Osteoblast (primary cell): ENCODE measurements around the gene FER1L5. TPM values are rescaled to one million over a fixed set of nuclear protein-coding genes. Genes with fewer than 3 reads are reported as not detected.

Experiments used
- DNase-seq: peaks from one replicate; pipeline ENCODE4 v3.0.0; 2011; ENCODE audit warnings: low spot score, mixed read lengths; ENCODE audit not compliant: insufficient read length; ENCODE audit errors: missing footprints
- H2AFZ ChIP-seq: 2 replicates; pipeline ENCODE4 v1.6.0; 2011; ENCODE audit warnings: mild to moderate bottlenecking, low read length
- H3K27ac ChIP-seq: 2 replicates; pipeline ENCODE4 v1.5.1; 2011; ENCODE audit warnings: mild to moderate bottlenecking, low read depth, low read length, moderate library complexity
- H3K27me3 ChIP-seq: 2 replicates; pipeline ENCODE4 v1.6.0; 2012; ENCODE audit warnings: mild to moderate bottlenecking, control low read depth, inconsistent platforms, low read length, moderate library complexity; ENCODE audit not compliant: insufficient read depth
- H3K36me3 ChIP-seq: 2 replicates; pipeline ENCODE4 v1.5.1; 2011; ENCODE audit warnings: mild to moderate bottlenecking, low read length, control low read depth, moderate library complexity; ENCODE audit not compliant: insufficient read depth
- H3K4me1 ChIP-seq: 2 replicates; pipeline ENCODE4 v1.5.1; 2011; ENCODE audit warnings: mild to moderate bottlenecking, low read length, control low read depth, moderate library complexity; ENCODE audit not compliant: insufficient read depth
- H3K4me2 ChIP-seq: 2 replicates; pipeline ENCODE4 v1.6.0; 2011; ENCODE audit warnings: mild to moderate bottlenecking, low read length; ENCODE audit not compliant: insufficient read depth
- H3K4me3 ChIP-seq: fragments of 200-600 bp; sonication (generic); 3 replicates; pipeline ENCODE4 v1.5.1; 2012; ENCODE audit warnings: mild to moderate bottlenecking, low read length, inconsistent platforms; ENCODE audit not compliant: insufficient read depth
- H3K79me2 ChIP-seq: 2 replicates; pipeline ENCODE4 v1.6.0; 2012; ENCODE audit warnings: mild to moderate bottlenecking, low read length, control low read depth, inconsistent platforms; ENCODE audit not compliant: insufficient read depth
- H3K9me3 ChIP-seq: 2 replicates; pipeline ENCODE4 v1.5.1; 2011; ENCODE audit warnings: low read depth, low read length, control low read depth
- H4K20me1 ChIP-seq: 2 replicates; pipeline ENCODE4 v1.6.0; 2012; ENCODE audit warnings: mild to moderate bottlenecking, low read length, control low read depth; ENCODE audit not compliant: insufficient read depth
- total RNA-seq: library from RNA; depleted of rRNA; stranded (reverse); fragments of >200 nt; gene quantifications from 2 replicates; pipeline ENCODE4 v1.2.3, GENCODE V29; 2012
- TF ChIP-seq, protein P1 (sequence below): IDR thresholded peaks from 2 replicates; pipeline ENCODE4 v1.5.1; 2011; ENCODE audit warnings: mild to moderate bottlenecking, low read depth, low read length, moderate library complexity; ENCODE audit errors: extremely low read depth

The FER1L5 gene
- total RNA-seq, 1 donor, result 1.1 TPM

DNA sequence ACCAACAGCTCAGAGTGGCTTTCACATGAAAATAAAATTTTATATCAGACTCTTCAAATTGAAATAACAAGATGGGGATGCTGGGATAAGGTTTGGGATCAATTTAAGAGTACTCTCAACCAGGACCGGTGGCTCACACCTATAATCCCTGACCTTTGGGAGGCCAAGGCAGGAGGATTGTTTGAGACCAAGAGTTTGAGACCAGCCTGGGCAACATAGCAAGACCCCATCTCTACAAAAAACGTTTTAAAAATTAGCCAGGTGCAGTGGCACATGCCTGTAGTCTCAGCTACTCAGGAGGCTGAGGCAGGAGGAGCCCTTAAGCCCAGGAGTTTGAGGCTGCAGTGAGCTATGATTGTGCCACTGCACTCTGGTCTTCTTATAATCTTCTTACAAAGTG, 94.7 kb downstream of the FER1L5 start:
- Histone ChIP-seq H3K4me1 (peaks cover 16% of the 10 kb centered on the region), H4K20me1 (peaks cover 2% of the 10 kb centered on the region), H3K79me2 (peaks cover 30% of the 10 kb centered on the region), H3K4me2 (no peak overlapping the region), H3K27ac (no peak overlapping the region), H2AFZ (no peak overlapping the region), H3K36me3 (peaks cover 34% of the 10 kb centered on the region), H3K4me3 (no peak overlapping the region), H3K27me3 (no peaks in the 10 kb centered on the region), H3K9me3 (no peaks in the 10 kb centered on the region)
- no peak for DNase-seq
- TF ChIP-seq, protein P1, sequence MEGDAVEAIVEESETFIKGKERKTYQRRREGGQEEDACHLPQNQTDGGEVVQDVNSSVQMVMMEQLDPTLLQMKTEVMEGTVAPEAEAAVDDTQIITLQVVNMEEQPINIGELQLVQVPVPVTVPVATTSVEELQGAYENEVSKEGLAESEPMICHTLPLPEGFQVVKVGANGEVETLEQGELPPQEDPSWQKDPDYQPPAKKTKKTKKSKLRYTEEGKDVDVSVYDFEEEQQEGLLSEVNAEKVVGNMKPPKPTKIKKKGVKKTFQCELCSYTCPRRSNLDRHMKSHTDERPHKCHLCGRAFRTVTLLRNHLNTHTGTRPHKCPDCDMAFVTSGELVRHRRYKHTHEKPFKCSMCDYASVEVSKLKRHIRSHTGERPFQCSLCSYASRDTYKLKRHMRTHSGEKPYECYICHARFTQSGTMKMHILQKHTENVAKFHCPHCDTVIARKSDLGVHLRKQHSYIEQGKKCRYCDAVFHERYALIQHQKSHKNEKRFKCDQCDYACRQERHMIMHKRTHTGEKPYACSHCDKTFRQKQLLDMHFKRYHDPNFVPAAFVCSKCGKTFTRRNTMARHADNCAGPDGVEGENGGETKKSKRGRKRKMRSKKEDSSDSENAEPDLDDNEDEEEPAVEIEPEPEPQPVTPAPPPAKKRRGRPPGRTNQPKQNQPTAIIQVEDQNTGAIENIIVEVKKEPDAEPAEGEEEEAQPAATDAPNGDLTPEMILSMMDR, result no peak

DNA sequence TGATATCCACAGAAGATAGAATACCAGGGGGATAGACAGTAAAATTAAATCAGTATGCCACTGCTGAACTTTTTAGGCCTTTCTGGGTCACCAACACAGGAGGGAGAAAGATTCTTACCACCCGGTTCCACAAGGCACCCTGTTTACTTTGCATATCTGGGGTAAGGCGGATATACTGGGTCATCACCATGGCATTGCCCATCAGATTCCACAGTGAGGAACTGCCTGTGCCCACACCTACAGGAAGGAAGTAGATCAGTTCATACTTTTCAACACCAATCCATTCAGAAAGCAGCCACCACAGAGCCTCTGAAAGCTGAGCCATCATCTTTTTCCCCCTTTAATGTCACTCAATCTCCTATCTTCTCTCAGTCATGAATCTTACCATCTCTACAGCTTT, 95.3 kb downstream of the FER1L5 start:
- Histone ChIP-seq H3K36me3 (peaks cover 30% of the 10 kb centered on the region), H3K4me3 (no peak overlapping the region), H3K9me3 (no peaks in the 10 kb centered on the region), H3K4me2 (peak overlapping the region; percentile 13), H3K4me1 (peaks cover 16% of the 10 kb centered on the region), H3K79me2 (peaks cover 30% of the 10 kb centered on the region), H3K27ac (no peak overlapping the region), H4K20me1 (peaks cover 2% of the 10 kb centered on the region), H3K27me3 (no peaks in the 10 kb centered on the region), H2AFZ (no peak overlapping the region)
- TF ChIP-seq, protein P1, result no peak
- DNase-seq, result no peak

DNA sequence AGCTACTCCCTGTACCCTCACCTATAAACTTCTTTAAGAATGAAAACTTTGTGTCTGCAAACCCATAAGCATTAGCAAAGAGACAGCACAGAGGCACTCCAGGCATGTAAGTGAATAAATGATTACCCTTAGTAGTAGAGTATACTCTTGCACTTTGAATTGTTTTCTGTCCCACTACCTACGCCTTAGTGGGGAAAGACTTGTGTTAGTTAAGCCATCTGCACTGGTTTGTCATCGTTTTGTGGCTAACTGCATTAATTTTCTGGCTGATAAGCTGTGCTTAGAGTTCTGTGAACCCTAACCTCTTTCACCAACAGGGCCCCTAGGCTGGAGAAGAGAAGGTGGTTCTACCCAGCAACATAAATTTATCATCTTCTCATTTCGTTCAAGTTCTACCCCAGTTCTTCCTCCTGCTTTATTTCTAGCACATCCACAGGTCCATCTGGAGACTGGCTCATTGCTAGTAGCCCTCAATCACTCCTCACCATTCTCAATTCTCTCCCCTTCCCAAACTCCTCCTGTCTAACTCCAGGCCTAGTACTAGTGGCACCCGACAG, 96.6 kb downstream of the FER1L5 start:
- peak overlapping the region; percentile 98 for H3K4me2 ChIP-seq
- H4K20me1 ChIP-seq, result peaks cover 2% of the 10 kb centered on the region
- H3K79me2 ChIP-seq, result peaks cover 30% of the 10 kb centered on the region
- peak overlapping the region; percentile 98 for H2AFZ ChIP-seq
- H3K27ac ChIP-seq, result peak overlapping the region; percentile 77
- H3K4me3 ChIP-seq, result peak overlapping the region; percentile 97
- DNase-seq, result peak; percentile 17
- H3K36me3 ChIP-seq, result peaks cover 17% of the 10 kb centered on the region
- no peaks in the 10 kb centered on the region for H3K27me3 ChIP-seq
- no peaks in the 10 kb centered on the region for H3K9me3 ChIP-seq
- TF ChIP-seq, protein P1, result no peak
- peaks cover 16% of the 10 kb centered on the region for H3K4me1 ChIP-seq

DNA sequence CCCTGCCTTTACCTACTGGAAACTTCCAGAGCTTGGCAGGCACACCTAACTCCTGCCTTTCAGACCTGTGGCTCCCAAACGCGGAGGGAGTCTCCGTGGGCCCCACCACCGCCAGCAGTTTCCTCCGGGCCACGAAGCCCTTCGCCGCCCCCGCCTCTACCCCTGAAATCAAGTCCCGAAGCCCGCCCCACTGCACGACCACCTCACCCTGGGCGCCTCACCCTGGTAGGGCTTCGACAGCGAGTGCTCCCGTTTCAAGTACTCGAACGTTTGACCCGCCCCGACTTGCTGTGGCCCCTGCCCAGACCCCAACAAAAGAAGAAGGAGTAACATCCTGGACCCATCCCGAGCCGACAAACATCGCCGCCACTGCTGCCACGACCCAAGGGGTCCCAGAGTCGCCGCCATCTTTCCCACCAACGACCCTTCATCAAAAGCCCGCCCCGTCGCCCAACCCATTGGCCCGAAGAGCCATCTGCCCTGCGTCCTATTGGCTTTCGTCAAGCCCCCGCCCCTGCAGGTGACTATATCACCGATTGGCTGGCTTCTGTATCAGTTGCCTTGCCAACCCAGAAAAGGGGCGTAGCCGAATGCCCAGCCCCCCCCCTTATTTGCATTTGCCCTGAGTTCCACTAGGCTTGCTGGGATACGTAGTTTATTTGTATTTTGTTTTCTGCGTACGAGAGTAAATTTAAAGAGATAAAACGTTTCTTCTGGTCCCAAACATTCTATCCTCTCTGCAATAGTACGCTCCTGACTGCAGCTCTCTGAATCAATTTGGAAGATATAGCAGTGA, 97.3 kb downstream of the FER1L5 start, which contains the start of gene LMAN2L:
Gene LMAN2L (minus strand): TSS at position 432 of the 796 bp plus-strand sequence. CDS start 24 bp downstream, at position 408.
- Histone ChIP-seq H4K20me1 (peaks cover 2% of the 10 kb centered on the region), H3K4me3 (peak within 1 kb of the TSS; percentile 97), H2AFZ (peak within 1 kb of the TSS; percentile 98), H3K9me3 (no peaks in the 10 kb centered on the region), H3K27me3 (no peaks in the 10 kb centered on the region), H3K4me1 (peaks cover 16% of the 10 kb centered on the region), H3K4me2 (peak within 1 kb of the TSS; percentile 98), H3K36me3 (peaks cover 11% of the 10 kb centered on the region), H3K27ac (peak within 1 kb of the TSS; percentile 77), H3K79me2 (peaks cover 30% of the 10 kb centered on the region)
- TF ChIP-seq, protein P1, result no peak
- peak; percentile 98 for DNase-seq
